Measurements from ENCODE around the gene GCSAM.

GCSAM gene

GRCh38 chr3:112132975-112133448, at the start of gene GCSAM:
Gene GCSAM (minus strand): TSS chr3:112133248. CDS start chr3:112133120, 128 bp downstream.
- DNase-seq (ENCODE audit: low read depth) = no peak

- no peak for DNase-seq (ENCODE audit: low read depth)
Observed at GRCh38 chr3:112175646-112176045, 42.6 kb upstream of the GCSAM start.

GRCh38 chr3:112175037-112175436, 42.0 kb upstream of the GCSAM start:
- DNase-seq (ENCODE audit: low read depth) = no peak

- DNase-seq (ENCODE audit: low read depth) = no peak
Observed at GRCh38 chr3:112171144-112171543, 38.1 kb upstream of the GCSAM start.

GRCh38 chr3:112170046-112170445, 37.0 kb upstream of the GCSAM start:
- no peak for DNase-seq (ENCODE audit: low read depth)

- DNase-seq (ENCODE audit: low read depth) = no peak
Observed at GRCh38 chr3:112167758-112168157, 34.7 kb upstream of the GCSAM start.

GRCh38 chr3:112149136-112149535, 16.1 kb upstream of the GCSAM start:
- no peak for DNase-seq (ENCODE audit: low read depth)

GRCh38 chr3:112143689-112144088, 10.6 kb upstream of the GCSAM start:
- DNase-seq (ENCODE audit: low read depth) = no peak

- no peak for DNase-seq (ENCODE audit: low read depth)
Observed at GRCh38 chr3:112143251-112143650, 10.2 kb upstream of the GCSAM start.

GRCh38 chr3:112141293-112141692, 8.2 kb upstream of the GCSAM start:
- DNase-seq (ENCODE audit: low read depth) = no peak

GRCh38 chr3:112140584-112140983, 7.5 kb upstream of the GCSAM start:
- no peak for DNase-seq (ENCODE audit: low read depth)

GRCh38 chr3:112138219-112138969, 5.3 kb upstream of the GCSAM start:
- DNase-seq (ENCODE audit: low read depth) = no peak

GRCh38 chr3:112137781-112138180, 4.7 kb upstream of the GCSAM start:
- DNase-seq (ENCODE audit: low read depth) = no peak

GRCh38 chr3:112136959-112137693, 4.1 kb upstream of the GCSAM start:
- no peak for DNase-seq (ENCODE audit: low read depth)

- no peak for DNase-seq (ENCODE audit: low read depth)
Observed at GRCh38 chr3:112136046-112136445, 3.0 kb upstream of the GCSAM start.

- DNase-seq (ENCODE audit: low read depth) = no peak
Observed at GRCh38 chr3:112134335-112135124, 1.5 kb upstream of the GCSAM start.

- DNase-seq (ENCODE audit: low read depth) = no peak
Observed at GRCh38 chr3:112133626-112134334, 732 bp upstream of the GCSAM start.

GRCh38 chr3:112132554-112132953, 494 bp downstream of the GCSAM start:
- no peak for DNase-seq (ENCODE audit: low read depth)

- DNase-seq (ENCODE audit: low read depth) = no peak
Observed at GRCh38 chr3:112132088-112132487, 960 bp downstream of the GCSAM start.

GRCh38 chr3:112131111-112131510, 1.9 kb downstream of the GCSAM start:
- no peak for DNase-seq (ENCODE audit: low read depth)

- no peak for DNase-seq (ENCODE audit: low read depth)
Observed at GRCh38 chr3:112130638-112130993, 2.4 kb downstream of the GCSAM start.
